Osteocyte (in vitro differentiated cells): Measurements from ENCODE around the gene LMO4. TPM values are rescaled to one million over a fixed set of nuclear protein-coding genes. Genes with fewer than 3 reads are reported as not detected.

Experiments used
- DNase-seq: peaks from one replicate; pipeline ENCODE4 v3.0.0; 2021; ENCODE audit warnings: mixed read lengths; ENCODE audit not compliant: unreplicated experiment; ENCODE audit errors: extremely low spot score
- H3K27ac Mint-ChIP-seq: one replicate; pipeline ENCODE4 v1.8.0; 2021; ENCODE audit warnings: mild to moderate bottlenecking, mixed read lengths; ENCODE audit not compliant: unreplicated experiment
- H3K27me3 Mint-ChIP-seq: one replicate; pipeline ENCODE4 v1.8.0; 2021; ENCODE audit warnings: mixed read lengths; ENCODE audit not compliant: unreplicated experiment
- H3K36me3 Mint-ChIP-seq: one replicate; pipeline ENCODE4 v1.8.0; 2021; ENCODE audit warnings: mixed read lengths; ENCODE audit not compliant: unreplicated experiment
- H3K4me1 Mint-ChIP-seq: one replicate; pipeline ENCODE4 v1.8.0; 2021; ENCODE audit warnings: mixed read lengths; ENCODE audit not compliant: unreplicated experiment
- H3K4me3 Mint-ChIP-seq: one replicate; pipeline ENCODE4 v1.8.0; 2021; ENCODE audit warnings: mild to moderate bottlenecking, moderate library complexity, mixed read lengths; ENCODE audit not compliant: unreplicated experiment
- H3K9me3 Mint-ChIP-seq: one replicate; pipeline ENCODE4 v1.8.0; 2021; ENCODE audit warnings: mixed read lengths; ENCODE audit not compliant: unreplicated experiment
- total RNA-seq: library from RNA; stranded (reverse); gene quantifications from 2 replicates; pipeline ENCODE4 v1.2.1, GENCODE V29; 2021
- TF ChIP-seq, protein P1 (sequence below): fragments of 200-600 bp; sonication (generic); IDR thresholded peaks from 2 replicates; pipeline ENCODE4 v1.5.0; 2021; ENCODE audit warnings: antibody characterized with exemption, mild to moderate bottlenecking, moderate library complexity

Gene LMO4
- total RNA-seq, 1 donor from 2014 or later, result 37.6 TPM

DNA sequence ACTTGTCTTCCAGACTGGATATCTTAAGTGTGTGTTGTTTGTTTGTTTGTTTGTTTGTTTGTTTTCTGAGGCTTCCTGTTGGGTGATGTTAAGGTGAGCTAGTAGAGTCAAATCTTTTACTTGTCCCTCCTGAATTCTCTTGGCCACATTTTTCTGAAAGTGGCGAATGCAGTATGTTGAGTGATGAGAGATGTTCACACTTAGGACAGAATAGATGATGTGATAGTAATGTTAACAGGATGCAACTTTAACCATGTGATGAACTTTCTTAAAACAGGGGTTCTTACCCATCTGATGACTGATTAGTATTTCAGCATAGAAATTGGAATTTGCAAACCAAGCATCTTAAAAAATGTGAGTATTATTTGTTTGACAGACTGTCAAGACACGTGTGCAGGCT lies 40.2 kb downstream of the LMO4 start:
- Mint-ChIP-seq H3K4me3 (no peak overlapping the region), H3K4me1 (no peaks in the 10 kb centered on the region), H3K36me3 (no peaks in the 10 kb centered on the region), H3K27me3 (no peaks in the 10 kb centered on the region), H3K9me3 (peaks cover 7% of the 10 kb centered on the region), H3K27ac (no peak overlapping the region)
- no peak for DNase-seq
- TF ChIP-seq, protein P1, sequence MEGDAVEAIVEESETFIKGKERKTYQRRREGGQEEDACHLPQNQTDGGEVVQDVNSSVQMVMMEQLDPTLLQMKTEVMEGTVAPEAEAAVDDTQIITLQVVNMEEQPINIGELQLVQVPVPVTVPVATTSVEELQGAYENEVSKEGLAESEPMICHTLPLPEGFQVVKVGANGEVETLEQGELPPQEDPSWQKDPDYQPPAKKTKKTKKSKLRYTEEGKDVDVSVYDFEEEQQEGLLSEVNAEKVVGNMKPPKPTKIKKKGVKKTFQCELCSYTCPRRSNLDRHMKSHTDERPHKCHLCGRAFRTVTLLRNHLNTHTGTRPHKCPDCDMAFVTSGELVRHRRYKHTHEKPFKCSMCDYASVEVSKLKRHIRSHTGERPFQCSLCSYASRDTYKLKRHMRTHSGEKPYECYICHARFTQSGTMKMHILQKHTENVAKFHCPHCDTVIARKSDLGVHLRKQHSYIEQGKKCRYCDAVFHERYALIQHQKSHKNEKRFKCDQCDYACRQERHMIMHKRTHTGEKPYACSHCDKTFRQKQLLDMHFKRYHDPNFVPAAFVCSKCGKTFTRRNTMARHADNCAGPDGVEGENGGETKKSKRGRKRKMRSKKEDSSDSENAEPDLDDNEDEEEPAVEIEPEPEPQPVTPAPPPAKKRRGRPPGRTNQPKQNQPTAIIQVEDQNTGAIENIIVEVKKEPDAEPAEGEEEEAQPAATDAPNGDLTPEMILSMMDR, result no peak

DNA sequence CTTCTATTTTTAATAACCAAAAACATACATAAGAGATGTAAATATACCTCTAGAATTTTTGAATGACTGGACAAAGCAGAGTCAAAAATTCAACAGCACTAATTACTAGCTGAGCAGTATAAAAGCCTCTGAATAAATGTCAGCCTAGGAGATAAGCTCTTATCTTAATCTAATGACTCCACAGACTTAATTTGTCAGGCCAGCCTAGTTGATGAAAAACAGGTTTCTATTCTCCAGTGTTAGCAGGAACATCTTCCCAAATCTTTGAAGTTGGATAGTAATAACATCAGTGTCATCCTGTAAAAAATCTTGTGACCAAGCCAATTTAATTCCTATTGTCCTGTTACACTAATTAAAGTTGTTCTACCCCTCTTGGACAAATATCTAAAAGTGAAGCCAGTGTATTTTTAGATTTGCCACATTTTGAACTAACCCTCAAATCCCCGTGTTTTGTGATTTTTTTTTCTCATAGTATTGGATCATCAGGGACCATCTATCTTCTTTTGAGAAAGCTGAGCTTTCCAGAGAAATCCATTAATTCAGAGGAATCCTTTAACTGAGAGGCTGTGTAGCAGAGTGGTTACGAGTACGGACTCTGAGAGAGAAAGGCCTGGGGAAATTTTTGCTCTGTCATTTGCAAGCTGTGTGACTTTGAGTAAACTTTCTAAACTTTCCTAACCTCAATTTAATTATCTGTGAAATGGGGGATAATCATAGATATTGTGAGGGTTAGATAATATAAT lies 41.2 kb downstream of the LMO4 start:
- Mint-ChIP-seq H3K4me1 (no peaks in the 10 kb centered on the region), H3K27ac (no peak overlapping the region), H3K27me3 (no peaks in the 10 kb centered on the region), H3K9me3 (peaks cover 7% of the 10 kb centered on the region), H3K36me3 (no peaks in the 10 kb centered on the region), H3K4me3 (no peak overlapping the region)
- no peak for DNase-seq
- TF ChIP-seq, protein P1, result no peak

DNA sequence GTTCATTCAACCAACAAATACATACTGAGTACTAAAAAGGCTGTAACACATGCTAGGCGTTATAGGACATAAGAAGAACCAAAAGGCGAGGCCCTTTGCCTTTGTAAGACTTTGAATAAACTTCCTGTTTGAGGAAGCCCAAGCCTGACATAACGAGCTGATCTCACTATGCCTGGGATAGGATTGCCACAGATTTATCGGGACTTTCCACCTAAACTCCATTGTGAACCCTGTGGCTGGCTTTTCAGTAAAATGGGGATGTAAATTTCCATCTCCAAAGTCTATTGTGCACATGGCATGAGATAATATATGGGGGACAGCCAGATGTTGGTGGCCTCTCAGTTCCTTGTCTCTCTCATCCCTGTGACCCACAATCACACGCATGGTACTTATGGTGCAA lies 41.9 kb downstream of the LMO4 start:
- Mint-ChIP-seq H3K9me3 (peaks cover 7% of the 10 kb centered on the region), H3K27ac (no peak overlapping the region), H3K36me3 (no peaks in the 10 kb centered on the region), H3K27me3 (no peaks in the 10 kb centered on the region), H3K4me3 (no peak overlapping the region), H3K4me1 (no peaks in the 10 kb centered on the region)
- no peak for DNase-seq
- TF ChIP-seq, protein P1, result no peak

DNA sequence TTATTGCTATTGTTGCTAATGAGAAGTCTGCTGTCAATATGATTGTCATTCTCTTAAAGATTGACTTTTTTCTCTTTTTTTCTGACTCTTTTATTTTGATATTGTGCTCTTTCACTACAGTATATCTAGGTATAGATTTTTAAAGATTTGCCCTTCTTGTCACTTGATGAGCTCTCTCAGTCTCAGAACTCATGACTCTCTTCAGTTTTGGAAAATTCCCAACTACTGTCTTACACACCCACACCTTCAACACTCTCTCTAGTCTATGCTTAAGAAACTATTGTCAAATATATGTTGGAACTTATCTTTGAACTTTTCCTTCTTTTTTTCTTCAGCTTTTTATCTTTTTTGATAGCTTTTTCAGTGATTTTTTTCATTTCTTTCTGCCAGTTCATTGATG lies 50.6 kb downstream of the LMO4 start:
- Mint-ChIP-seq H3K9me3 (peaks cover 29% of the 10 kb centered on the region), H3K4me3 (no peak overlapping the region), H3K36me3 (peaks cover 4% of the 10 kb centered on the region), H3K4me1 (peaks cover 1% of the 10 kb centered on the region), H3K27me3 (peaks cover 5% of the 10 kb centered on the region), H3K27ac (no peak overlapping the region)
- DNase-seq, result no peak
- TF ChIP-seq, protein P1, result no peak

DNA sequence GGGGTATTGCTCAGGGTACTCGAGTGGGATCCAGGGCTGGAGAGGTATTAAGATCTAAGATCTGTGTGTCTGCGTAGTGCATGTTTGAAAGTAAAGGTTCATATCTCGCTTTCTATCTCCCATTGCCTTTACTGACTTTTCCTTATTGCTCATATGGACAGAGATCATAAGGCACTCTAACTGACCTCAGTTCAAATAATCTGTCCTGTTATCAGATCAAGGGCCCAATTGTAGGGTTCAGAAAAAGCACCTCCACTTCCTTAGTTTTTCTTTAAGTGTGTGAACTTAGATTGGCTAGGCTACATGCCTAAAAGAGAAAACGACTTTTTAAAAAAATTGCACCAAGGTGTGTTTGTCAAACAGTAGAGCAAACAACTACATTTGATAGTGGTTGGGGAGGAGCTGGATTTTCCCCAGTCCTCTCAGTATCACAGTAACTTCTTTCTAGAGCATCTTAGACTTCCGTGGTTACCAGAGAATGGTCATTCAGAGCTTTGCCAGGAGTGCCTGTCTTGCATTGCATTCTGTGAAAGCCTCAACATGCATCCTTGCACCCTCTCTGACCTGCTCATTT lies 57.6 kb downstream of the LMO4 start:
- Mint-ChIP-seq H3K27me3 (peaks cover 5% of the 10 kb centered on the region), H3K27ac (no peak overlapping the region), H3K4me3 (no peak overlapping the region), H3K9me3 (peaks cover 8% of the 10 kb centered on the region), H3K4me1 (no peaks in the 10 kb centered on the region), H3K36me3 (no peaks in the 10 kb centered on the region)
- no peak for DNase-seq
- TF ChIP-seq, protein P1, result no peak
